PFSK-1 (cell line): ENCODE measurements around the gene RNASE8.

Experiments
- POLR2AphosphoS5 ChIP-seq: IDR thresholded peaks from 2 replicates; pipeline ENCODE4 v1.6.1; 2012; ENCODE audit warnings: low read depth, mild to moderate bottlenecking, control low read depth, low read length, moderate library complexity
- SIN3A ChIP-seq: IDR thresholded peaks from 2 replicates; pipeline ENCODE4 v1.6.1; 2012; ENCODE audit warnings: mild to moderate bottlenecking, low read length, moderate library complexity, borderline replicate concordance; ENCODE audit not compliant: insufficient read depth
- TAF1 ChIP-seq: IDR thresholded peaks from 2 replicates; pipeline ENCODE4 v1.6.1; 2012; ENCODE audit warnings: low read length, control low read depth, borderline replicate concordance; ENCODE audit not compliant: insufficient read depth

DNA sequence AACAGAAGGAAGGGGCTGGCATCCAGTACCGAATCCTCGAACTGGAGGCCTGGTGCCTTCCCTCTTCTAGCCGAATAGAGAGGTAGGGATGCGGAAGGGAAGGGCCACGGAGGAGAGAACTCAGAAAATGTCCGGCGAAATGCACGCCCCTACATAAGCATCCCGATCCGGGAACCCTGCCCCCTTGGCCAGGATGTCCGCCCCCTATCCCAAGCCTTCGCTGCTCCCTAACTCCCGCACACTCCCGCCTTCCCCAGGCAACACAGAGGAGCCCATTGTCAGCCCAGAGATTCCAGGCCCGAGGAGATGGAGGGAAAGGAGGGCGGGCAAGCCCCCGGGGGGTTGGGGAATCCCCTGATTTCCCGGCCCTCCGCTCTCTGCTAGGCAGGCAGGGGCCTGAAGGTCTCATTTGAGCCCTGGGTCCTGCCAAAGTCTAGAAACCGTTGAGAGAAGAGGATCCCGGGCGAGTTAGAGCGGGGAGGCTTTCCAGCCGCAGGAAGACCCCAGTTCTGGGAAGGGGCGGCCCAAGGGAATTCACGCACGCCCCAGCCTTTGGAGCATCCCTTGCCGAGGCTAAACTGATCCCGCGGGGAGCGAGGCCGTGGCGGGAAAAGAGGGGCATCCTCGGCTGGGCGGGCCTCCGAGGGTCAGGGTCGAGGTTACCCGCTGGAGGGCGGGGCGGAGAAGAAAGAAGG is 11.9 kb downstream of the RNASE8 start:
- TF ChIP-seq POLR2AphosphoS5 = no peak
- TF ChIP-seq TAF1 = no peak
- no peak for TF ChIP-seq SIN3A
